Limb (tissue), 2 donors: ENCODE measurements around the gene PLIN5.
A peak's percentile ranks its signal among the peaks of the same experiment; 100 is the strongest.

ENCODE experiments used
- DNase-seq, 2 donors: peaks; one replicate each; pipeline ENCODE4 v3.0.0-alpha.2; 2016; ENCODE audit errors: extremely low spot score in 2 of 2

Gene PLIN5, protein sequence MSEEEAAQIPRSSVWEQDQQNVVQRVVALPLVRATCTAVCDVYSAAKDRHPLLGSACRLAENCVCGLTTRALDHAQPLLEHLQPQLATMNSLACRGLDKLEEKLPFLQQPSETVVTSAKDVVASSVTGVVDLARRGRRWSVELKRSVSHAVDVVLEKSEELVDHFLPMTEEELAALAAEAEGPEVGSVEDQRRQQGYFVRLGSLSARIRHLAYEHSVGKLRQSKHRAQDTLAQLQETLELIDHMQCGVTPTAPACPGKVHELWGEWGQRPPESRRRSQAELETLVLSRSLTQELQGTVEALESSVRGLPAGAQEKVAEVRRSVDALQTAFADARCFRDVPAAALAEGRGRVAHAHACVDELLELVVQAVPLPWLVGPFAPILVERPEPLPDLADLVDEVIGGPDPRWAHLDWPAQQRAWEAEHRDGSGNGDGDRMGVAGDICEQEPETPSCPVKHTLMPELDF

DNA sequence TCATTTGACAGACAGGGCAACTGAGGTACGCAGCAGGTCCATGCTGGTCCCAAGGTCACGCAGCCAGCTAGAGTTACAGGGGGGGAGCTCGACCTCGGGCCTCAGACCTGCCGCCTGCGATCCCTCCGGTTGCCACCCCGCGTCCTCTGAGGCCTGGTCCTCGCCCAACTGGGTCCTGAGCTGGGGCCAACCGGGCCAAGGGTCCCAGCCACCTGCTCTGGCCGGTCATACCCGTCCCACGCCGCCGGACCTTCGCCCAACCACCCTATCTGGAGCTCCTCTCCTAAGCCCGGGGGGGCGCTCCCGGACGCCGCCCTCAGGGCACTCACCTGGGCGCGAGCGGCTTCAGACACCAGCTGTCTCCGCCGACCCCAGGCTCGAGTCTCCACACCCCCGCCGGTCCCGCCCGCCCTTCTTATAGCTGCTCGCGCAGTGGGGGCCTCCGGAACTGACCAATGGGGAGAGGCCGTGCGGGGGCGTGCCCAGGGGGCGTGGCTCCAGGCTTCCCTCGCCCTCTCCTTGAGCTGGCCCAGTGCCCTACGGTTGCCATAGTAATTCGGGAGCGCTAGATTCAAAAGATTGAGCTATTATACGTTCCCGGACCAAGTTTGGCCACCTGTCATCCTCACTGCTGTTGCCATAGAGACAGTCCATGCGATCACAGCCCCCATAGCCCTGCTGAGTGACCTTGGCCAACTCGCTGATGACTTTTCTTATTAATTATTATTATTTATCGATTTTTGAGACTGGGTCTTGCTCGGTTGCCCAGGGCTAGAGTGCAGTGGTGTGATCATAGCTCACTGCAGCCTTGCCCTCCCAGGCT is at the start of gene PLIN5:
TSS of gene PLIN5 (minus strand) at position 389 of the 823 bp plus-strand sequence. CDS start 1,150 bp downstream, outside the sequence.
- peak; percentile 49 to 88 for DNase-seq

DNA sequence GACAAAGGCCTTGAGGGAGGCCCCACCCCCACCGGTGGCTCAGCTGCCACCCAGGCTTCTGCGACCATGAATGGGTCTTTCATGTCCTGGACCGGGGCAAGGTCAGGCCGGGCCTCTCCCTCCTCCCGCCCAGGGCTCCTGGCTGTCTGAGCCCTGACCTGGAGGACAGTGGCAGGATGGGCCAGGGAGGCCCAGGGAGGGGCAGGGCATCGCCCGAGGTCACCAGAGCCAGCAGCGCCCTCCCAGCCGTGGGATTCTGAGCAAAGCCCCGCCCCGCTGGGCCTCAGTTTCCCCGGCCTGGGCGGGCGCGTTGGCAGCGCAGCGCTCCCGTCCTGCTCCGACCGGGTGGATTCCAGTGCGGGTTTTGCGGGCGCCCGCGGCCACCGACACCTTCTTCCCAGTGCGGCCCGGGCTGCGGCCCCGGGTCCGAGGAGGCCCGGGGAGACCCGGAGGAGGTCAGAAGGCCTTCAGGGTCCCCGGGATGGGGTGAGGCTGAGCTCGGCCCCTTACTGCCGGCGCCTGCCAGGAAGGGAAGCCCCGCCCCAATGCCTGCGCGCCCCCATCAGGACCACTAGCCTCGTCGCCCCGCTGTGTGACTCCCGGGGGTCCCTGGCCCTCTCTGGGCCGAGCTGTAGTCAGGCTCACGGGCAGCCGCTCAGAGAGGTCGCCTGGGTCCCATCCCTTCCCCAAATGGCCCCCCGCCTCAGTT is 49.1 kb upstream of the PLIN5 start:
- DNase-seq: peak in 1 of 2 donors; percentile 82

DNA sequence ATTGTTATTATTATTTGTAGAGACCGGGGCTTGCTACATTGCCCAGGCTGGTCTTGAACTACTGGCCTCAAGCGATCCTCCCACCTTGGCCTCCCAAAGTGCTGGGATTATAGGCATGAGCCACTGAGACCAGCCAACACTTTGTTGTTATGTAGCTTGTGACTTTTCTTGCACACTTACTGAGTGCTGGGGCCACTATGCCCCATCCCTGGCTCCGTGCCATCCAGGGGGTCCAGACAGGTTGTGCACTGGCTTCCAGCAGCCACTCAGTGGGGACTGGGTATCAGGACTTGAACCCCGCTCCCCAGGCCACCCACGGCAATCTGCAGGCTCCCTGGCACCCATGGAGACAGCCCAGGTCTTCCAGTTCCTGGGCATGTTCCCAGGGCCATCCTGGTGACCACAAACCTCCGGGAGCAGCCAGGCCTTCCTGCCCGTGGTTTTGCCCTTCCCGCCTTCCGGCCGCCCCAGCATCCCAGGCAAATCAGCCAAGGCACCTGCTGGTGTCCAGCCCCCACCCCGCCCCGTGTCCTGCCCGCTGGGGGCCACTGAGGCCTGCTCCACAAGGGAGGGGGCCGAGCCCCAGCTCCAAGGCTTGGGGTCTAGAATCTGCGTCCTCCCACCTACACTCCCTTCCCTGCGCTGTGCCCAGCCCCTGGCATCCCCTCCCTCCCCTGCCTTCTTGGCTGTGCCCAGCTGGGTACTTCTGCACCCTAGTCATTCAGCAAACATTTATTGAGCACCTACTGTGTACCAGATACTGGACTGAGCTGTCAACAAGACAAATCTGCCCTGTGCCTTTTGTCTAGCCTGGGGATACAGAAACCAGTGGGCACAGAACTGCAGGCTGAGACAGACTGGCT is 48.2 kb upstream of the PLIN5 start:
- no peak for DNase-seq

DNA sequence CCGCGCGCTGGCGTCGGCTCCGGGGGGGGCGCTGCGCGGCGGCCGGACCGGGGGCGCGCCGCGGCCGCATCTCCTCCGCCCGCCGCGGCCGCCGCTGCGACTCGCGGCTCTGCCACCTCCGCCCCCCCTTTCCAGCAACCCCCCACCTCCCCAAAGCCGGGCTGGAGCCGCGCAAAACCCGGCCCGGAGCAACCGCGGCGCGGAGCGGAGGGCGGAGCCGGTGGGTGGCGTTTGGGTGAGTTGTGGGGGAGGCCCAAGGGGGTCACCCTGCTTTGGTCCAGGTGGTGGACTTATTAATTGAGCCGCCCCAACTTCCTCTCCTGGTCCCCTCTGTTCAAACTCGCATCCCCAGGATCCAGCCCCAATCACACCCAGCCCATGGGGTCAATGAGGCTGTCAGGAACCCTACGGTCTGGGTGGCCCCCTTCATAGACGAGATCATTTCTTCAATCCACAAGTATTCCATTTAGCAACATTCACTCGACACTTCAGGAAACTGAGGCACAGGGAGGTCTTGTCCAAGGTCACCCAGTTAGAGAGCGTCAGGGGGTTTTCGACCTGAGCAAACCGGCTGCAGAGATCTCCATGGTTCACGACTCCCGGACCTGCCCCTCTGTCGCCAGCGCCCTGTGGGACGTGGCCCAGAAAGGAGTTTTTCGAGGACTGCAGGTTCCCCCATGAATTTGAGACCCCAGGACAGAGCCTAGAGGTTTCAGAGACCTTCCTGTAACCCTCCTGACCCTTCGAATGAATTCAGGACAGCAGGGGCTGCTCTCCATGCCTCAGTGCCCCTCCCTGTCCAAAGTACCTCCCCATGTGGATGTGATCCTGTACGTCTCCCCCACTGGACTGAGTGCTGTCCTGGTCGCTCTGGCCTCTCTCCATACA is 46.9 kb upstream of the PLIN5 start:
- DNase-seq: peak in 1 of 2 donors; percentile 83

DNA sequence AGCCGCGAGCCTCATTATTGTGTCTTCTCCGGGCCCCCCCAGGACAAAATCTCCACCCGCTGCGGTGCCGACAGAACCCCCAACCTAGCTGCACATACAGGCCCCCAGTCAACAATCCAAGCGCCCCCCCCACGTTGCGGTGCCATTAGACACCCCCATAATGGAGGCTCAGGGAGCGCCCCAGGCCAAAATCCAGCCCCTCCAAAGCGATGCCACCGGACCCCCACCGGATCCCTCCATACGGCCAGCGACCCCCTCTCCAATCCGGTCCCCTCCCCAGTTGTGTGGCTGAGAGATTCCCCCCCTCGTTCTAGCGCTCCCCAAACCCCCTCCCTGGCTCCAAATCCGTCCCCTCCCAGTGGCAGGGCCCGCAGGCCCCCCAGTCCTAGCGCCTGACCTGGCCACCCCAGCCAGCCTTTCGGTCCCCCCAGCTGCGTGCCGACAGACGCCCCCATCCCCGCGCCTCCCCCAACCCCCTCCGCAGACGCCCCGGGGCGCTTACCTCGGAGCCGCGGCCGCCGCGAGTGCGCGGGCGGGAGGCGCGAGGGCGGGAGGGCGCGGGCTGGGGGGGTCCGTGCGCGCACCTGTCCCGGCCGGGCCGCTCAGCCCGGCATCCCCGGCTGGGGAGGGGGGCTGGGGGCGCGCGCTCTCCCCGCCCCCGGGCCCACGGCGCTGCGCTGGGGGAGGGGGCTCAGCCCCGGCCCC is 46.1 kb upstream of the PLIN5 start:
- DNase-seq: no peak

DNA sequence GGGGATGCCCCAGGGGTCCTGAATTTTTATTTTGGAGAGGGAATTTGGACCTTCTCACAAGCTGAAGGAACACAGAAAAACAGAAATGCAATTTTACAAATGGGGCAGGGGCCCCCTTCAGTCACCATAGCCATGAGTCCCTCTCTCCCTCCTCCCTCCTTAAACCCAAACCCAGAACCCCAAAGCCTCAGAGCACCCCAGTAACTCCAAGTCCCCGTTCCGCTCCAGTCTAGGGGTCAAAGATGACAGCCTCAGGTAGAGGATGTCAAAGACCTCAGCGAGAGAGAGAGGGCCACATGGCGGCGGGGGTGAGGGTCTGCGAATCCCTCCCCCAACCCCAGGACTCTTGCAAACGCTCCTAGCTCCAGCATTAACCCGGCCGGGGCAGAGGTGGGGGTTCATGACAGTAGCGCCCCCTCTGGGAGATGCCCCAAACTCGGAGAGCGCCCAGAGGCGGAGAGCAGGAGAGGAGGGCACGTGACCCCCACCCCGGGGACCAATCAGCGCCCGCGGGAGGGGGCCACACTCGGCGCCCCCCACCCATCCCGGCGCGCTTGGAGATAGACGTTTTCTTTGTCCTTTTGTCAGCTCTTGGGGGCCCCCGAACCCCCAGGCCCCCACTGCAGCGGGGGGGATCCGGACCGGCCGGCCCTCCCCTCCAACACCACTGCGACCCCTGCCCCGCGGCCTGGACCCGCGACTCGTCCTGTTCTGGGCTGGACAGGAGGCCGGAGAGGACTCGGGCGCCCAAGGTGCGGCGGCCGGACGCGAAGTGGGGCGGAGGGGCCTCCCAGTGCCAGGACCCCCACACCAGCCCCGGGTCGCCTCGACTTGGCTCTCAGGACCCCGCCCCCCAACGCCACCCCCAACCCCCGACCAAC is 45.2 kb upstream of the PLIN5 start:
- DNase-seq: no peak

DNA sequence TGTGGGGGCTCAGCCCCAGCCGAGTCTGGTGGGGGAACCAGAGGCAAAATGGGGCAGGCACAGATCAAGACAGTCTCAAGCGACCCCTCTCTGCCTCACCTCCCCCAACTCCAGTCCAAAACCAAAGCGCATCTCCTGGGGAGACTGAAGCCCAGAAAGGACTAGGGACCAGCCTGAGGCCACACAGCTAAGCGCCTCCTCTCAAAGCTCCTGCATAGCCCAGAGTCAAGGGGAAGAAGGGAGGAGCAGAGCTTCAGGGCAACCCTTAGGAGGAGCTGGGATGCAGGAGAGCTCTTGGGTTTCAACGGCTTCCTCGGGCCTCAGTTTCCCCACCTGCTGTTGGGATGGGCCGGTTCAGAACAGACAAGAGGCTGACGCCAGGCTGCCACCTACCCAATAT is 44.4 kb upstream of the PLIN5 start:
- DNase-seq: no peak

DNA sequence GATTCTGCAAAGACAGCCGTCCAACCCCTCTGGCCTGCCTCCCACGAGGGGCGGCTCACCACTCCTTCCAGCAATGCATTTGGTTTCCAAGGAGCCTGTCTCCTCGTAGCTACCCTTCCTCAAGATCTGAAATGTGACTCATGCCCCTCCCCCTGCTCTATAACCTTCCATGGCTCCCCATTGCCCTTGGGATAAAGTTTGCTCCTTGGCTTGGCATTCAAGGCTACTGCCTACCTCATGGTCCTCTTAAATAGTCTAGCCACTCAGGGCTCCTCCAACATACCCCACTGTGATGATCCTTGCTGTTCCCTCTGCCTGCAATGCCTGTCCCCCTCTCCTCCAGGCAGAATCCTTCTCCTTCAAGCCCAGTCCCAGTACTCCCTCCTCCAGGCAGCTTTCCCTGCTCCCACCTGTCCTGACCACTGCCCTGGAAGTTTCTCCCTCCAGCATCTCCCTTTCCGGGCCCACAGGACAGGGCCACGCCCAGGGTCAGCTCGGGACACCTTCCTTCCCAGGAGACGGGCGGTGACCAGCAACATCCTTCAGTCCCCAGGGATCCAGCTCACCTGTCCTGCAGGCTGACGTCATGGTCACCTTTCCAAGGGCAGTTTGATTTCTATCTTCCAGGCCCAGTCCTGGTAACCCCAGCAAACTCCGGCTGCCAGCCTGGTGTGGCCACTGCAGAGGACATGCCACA is 43.7 kb upstream of the PLIN5 start:
- DNase-seq: no peak

DNA sequence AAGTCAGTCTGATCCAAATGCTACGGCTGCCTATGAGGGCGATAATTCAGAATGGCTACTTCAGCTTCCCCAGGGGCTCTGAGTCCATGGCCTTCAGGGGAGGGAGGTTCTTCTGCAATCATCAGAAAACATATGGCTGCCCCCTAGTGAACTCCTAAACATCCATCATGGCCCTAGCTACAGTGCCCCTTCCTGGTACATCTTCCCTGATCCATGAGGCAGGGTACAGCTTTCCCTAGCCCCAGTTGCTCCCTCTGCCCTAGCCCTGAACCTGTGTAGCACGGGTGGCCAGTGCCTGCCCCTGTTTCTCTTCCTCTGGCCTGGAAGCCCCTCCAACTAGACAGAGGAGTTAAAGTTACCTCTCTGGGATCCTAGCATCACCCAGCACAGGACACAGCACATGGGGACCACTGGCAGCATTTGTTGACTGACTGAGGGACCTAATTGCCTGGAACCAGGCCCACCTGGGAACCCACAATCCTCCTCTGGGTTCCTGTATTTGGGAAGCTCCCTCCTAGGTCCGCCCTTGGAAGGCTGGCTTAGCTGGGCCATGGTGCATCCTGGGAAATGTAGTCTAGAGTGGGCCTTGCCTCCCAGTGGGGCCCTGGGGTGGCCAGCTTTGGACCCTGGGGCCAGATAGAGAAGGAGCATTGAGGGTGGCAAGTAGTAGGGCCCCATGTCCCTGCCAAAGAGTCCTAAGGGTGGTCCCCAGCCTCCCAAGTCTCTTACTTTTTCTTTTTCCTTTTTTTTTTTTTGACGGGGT is 42.2 kb upstream of the PLIN5 start:
- no peak for DNase-seq

DNA sequence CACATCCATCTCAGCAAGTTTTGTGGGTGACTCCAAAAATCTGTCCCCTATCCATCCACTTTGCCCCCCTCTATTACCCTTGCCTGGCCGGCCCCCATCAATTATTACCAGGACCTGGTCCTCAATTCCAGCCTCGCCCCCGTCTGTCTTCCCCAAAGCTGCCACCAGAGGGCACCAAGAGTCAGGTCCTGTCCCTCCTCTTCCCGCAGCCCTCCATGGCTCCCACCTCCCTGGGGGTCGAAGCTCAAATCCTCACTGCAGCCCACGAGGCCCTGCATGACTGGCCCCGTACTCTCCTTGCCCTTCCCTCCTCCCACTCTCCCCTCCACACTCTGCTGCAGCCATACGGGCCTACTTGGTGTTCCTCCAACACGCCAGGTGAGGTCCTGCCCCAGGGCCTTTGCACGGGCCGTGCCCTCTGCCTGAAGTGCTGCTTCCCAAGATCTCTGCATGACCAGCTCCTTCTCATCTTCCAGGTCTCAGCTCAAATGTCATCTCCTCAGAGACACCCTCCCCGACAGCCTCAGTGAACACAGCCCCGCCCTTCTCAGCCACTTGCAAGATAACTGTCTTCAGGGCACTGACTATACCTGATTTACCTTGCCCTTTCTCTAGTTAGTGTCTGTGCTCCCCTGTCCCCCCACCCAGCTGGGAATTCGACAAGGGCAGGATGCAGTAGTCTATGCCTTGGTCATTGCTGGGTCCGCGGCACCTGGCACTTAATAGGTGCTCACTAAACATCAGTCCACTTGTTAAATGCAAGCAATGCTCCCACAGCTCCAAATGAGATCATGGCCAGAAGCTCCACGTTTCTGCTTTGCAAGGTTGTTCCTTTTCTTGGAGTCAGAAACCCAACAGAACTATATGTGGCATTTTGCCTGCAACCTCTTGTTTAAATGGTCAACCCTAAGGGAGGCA is 41.3 kb upstream of the PLIN5 start:
- DNase-seq: peak in 1 of 2 donors; percentile 77

DNA sequence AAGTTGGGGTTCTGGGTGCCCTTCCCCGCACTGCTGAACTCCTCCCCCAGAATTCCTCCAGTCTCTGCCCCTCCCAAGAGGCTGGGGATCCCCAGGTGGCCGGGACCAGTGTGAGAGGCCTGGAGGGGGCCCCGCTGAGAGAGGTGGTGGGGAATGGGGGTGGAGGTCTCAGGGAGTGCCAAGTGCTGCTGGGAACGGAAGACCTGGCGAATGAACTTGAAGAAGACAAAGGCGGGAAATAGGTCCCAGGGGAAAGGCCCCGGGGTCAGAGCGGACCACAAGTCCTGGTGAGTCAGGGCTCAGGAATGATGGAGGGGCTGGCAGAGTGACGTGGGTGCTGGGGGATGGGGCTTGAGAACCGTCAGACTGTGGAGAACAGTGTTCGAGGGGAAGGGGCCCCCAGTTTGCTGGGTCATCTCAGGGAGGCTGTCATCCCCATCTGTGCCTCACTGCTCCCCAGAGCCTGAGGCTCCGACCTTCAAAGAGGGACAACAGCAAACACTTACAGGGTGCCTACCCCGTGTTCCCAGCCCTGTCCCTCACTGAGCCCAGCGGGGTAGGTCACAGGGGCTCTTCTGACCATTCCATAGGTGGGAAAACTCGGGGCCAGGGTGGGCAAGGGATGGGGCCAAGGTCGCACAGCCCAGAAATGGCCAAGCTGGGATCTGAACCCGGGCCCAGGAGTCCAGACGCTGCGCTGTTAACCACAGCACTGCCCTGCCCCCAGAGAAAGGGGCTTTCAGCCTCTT is 40.4 kb upstream of the PLIN5 start:
- peak in 1 of 2 donors; percentile 77 for DNase-seq

DNA sequence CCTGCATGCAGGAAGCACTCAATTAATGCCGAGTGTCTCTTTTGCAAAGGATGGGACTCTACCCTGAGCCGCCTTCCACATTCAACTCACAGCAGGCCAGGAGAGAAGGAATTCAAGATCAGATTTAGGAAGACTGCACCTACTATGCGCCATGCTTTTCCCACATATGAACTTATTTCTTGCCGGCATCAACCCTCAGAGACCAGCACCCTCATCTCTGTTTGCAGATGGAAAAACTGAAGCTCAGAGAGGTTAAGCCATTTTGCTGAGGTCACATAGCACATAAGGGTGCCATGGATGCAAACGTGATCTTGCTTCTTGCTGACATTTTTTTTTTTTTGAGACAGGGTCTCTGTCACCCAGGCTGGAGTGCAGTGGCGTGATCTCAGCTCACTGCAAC is 38.7 kb upstream of the PLIN5 start:
- DNase-seq: no peak

DNA sequence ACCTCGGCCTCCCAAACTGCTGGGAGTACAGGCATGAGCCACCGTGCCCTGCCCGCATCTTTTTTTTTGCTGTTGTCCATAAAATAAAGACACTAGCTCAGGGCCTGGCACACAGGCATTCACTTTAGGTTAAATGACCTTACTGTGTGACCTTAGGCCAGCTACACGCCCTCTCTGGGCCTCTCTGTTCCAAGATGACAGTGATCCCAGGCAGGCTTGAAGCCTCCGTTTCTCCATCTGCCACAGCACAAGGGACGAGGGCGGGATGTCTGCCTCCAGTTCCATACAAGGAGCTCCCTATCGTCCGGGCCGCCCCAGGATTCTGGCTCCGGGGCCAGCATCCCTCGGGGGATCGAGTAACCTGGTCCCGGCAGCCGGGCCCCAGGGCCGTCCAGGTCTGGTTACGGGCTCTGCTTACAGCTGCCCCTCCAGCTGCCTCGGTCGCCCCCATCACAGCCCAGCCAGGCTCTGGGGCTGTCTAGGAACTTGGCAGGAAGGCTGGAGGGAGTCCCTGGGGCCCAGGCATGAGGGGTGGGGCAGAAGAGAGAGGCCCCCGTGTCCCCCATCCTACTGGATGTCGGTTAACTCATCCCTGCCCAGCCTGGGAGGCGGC is 36.4 kb upstream of the PLIN5 start:
- peak; percentile 43 to 77 for DNase-seq

DNA sequence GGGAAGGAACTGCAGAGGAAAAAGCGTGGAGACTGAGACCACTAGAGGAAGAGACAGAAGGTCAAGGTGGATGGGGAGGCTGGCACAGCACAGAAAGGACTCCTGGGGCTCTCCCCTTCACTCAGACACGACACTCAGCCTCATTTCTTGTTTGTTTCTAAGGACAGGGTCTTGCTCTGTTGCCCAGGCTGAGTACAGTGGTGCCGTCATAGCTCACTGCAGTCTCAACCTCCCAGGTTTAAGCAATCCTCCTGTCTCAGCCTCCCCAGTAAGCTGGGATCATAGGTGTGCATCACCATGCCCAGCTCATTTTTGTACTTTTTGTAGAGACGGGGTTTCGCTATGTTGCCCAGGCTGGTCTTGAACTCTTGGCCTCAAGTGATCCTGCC is 35.9 kb upstream of the PLIN5 start:
- DNase-seq: no peak

DNA sequence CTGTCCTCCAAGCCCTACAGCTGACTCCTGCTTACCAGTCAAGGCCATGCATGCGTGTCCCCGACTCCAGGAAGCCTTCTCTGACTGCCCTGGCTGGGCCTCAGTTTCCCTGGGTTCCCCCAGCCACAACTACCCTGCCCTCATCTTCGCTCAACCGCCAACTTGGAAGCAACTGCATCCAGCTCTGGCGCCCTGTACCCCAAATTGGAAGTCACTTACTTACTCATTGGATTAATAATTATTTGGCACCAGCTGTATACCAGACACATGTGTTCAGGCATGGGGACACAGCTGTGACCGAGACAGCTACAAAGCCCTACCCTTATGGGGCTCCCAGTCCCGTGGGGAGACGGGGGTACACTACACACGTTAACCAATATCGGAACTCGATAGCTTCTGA is 35.4 kb upstream of the PLIN5 start:
- no peak for DNase-seq
